ENCODE measurements around the gene SLC29A3.

SLC29A3 gene

GRCh38 chr10:71312811-71313789, 6.0 kb upstream of the SLC29A3 start:
- no peak overlapping the region for H3K4me3 ChIP-seq (ENCODE audit: control insufficient read depth, low read depth, low read length)
- peak; percentile 86 for DNase-seq (ENCODE audit: low read depth)
- no peak for TF ChIP-seq CTCF (conservative IDR thresholded peaks at IDR 0.05; ENCODE audit: control insufficient read depth, insufficient read depth, low read depth, low read length)

- peak; percentile 47 for DNase-seq (ENCODE audit: low read depth)
- no peak overlapping the region for H3K4me3 ChIP-seq (ENCODE audit: control insufficient read depth, low read depth, low read length)
- peak; percentile 72 for TF ChIP-seq CTCF (conservative IDR thresholded peaks at IDR 0.05; ENCODE audit: control insufficient read depth, insufficient read depth, low read depth, low read length)
Measured at GRCh38 chr10:71314028-71314693, 4.9 kb upstream of the SLC29A3 start.

GRCh38 chr10:71314694-71315225, 4.3 kb upstream of the SLC29A3 start:
- DNase-seq (ENCODE audit: low read depth) = no peak
- no peak overlapping the region for H3K4me3 ChIP-seq (ENCODE audit: control insufficient read depth, low read depth, low read length)
- no peak for TF ChIP-seq CTCF (conservative IDR thresholded peaks at IDR 0.05; ENCODE audit: control insufficient read depth, insufficient read depth, low read depth, low read length)

GRCh38 chr10:71316056-71316785, 2.8 kb upstream of the SLC29A3 start:
- no peak overlapping the region for H3K4me3 ChIP-seq (ENCODE audit: control insufficient read depth, low read depth, low read length)
- TF ChIP-seq CTCF (conservative IDR thresholded peaks at IDR 0.05; ENCODE audit: control insufficient read depth, insufficient read depth, low read depth, low read length) = no peak
- DNase-seq (ENCODE audit: low read depth) = no peak

GRCh38 chr10:71316786-71317160, 2.3 kb upstream of the SLC29A3 start:
- H3K4me3 ChIP-seq (ENCODE audit: control insufficient read depth, low read depth, low read length) = no peak overlapping the region
- TF ChIP-seq CTCF (conservative IDR thresholded peaks at IDR 0.05; ENCODE audit: control insufficient read depth, insufficient read depth, low read depth, low read length) = no peak
- DNase-seq (ENCODE audit: low read depth) = no peak

GRCh38 chr10:71317739-71318138, 1.3 kb upstream of the SLC29A3 start:
- DNase-seq (ENCODE audit: low read depth) = no peak
- TF ChIP-seq CTCF (conservative IDR thresholded peaks at IDR 0.05; ENCODE audit: control insufficient read depth, insufficient read depth, low read depth, low read length) = no peak
- no peak overlapping the region for H3K4me3 ChIP-seq (ENCODE audit: control insufficient read depth, low read depth, low read length)

Data from fibroblast of mammary gland (primary cell).